ENCODE measurements around the gene BBOF1. TPM values are rescaled to one million over a fixed set of nuclear protein-coding genes. Genes with fewer than 3 reads are reported as not detected.

The BBOF1 gene, protein sequence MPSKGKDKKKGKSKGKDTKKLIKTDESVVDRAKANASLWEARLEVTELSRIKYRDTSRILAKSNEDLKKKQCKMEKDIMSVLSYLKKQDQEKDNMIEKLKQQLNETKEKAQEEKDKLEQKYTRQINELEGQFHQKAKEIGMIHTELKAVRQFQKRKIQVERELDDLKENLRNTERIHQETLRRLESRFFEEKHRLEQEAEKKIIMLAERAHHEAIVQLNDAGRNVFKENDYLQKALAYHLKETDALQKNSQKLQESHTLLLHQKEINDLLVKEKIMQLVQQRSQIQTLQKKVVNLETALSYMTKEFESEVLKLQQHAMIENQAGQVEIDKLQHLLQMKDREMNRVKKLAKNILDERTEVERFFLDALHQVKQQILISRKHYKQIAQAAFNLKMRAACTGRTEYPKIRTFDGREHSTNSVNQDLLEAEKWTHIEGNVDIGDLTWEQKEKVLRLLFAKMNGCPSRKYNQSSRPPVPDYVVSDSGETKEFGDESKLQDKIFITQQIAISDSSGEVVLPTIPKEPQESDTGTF
- total RNA-seq, result 5.8 and 9.0 TPM in 2 replicates

DNA sequence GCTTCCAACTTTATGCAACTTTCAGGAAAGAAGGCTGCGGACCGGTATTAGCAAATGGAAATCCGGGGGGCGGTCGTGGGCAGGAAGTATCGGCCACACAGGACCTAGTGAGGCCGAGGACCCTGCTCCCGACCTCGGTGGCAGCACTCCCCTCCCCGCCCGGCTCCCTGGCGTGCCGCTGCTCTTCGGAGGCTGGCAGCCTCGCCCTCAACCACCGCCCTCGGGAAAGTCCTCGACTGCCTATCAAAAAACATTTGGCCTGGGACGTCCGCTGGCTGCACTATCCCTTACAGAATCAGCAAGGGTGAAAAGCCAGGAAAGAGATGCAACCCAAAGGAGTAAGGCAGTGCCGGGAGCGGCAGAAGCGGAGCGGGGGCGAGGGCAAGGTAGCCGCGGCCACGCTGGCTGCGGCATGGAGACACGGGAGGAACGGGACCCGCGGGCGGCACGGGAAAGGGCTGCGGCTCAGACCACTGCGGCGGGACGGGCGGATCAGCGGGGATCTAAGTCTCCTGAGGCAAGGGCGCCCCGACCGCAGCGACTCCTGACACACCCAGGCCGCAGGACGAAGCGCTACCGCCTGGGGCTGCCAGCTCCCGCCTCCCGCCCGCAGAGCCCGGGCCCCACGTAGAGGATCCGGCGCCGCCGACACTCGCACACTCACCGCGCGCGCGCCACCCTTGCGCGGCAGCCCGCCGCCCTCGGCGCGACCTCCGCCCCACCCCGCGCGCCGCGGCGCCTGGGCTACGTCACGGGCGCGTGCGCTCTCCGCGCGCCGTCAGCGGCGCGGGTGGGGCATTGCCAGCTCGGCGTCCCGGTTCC lies at the start of gene BBOF1, which contains the start of gene ENTPD5:
Gene BBOF1 (plus strand): TSS at position 764 of the 822 bp plus-strand sequence. CDS start 130 bp downstream, outside the sequence.
Gene ENTPD5 (minus strand): TSS at position 703 of the 822 bp plus-strand sequence. CDS start 31,186 bp downstream, outside the sequence.

DNA sequence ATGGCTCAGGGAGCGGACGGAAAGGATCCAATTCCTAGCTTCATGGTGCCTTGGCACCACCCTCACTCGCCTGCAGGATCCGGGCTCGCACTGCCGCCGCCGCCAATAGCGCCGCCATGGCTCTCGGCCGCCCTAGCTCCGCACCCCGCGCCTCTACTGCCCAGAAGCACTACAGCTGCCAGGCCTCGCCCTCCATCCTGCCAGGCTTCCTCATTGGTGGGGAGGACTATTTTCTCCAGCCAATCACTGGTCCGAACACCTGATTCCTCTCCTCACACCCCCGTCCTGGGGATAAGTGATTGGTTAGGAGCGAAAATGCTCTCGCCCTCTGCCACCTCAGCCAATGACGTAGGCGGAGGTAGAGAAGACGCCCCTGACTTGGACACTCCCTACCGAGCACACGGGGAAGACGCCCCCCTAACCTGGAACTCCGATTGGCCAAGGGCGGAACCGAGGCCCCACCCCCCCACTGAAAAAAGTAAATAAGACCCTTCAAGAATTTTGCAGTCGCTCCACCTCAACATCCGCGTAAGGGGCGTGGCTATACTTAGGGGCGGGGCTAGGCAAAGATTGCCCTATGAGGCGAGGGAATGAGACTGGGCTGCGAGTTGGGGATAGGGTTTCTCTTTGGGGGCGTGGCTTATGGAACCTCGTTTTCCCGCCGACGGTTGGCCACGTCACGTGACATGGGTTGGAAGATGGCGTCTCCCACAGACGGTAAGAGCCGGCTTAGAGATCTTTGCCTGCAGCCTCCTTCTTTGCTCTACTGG lies 65.3 kb downstream of the BBOF1 start, which contains the start of the genes ALDH6A1 and LIN52:
Gene ALDH6A1 (minus strand): TSS at position 177 of the 770 bp plus-strand sequence. CDS start 59 bp downstream, at position 118.
Gene LIN52 (plus strand): TSS at position 680 of the 770 bp plus-strand sequence. CDS start 19 bp downstream, at position 699.

Other genes starting within 250 kb of the BBOF1 start
- 3.3 and 9.6 TPM in 2 replicates for gene PTGR2, start 167.5 kb upstream of the BBOF1 start, total RNA-seq
- 78.8 and 102 TPM in 2 replicates for gene ZNF410, start 132.5 kb upstream of the BBOF1 start, total RNA-seq
- gene FAM161B, start 69.3 kb upstream of the BBOF1 start, total RNA-seq, result 2.7 and 5.4 TPM in 2 replicates
- 22.6 and 27.8 TPM in 2 replicates for gene COQ6, start 69.0 kb upstream of the BBOF1 start, total RNA-seq
- gene ENTPD5, start 61 bp upstream of the BBOF1 start, total RNA-seq, result 8.1 and 9.6 TPM in 2 replicates
- gene ALDH6A1, start 65.1 kb downstream of the BBOF1 start, total RNA-seq, result 24.5 and 28.2 TPM in 2 replicates
- gene LIN52, start 65.6 kb downstream of the BBOF1 start, total RNA-seq, result 10.7 and 12.1 TPM in 2 replicates
- not detected in 2 replicates for gene VSX2, start 220.1 kb downstream of the BBOF1 start, total RNA-seq